ENCODE data around the gene DPYSL4. TPM values are rescaled to one million over a fixed set of nuclear protein-coding genes. Genes with fewer than 3 reads are reported as not detected.
"Not testable (repeated sequence)": the region's sequence is repeated elsewhere in the genome, so short reads cannot be mapped to it uniquely, and the experiment has no call there.

Gene DPYSL4
- total RNA-seq, 4 donors from 2014 or later = 1.1 to 1.3 TPM; not detected in 2

DNA sequence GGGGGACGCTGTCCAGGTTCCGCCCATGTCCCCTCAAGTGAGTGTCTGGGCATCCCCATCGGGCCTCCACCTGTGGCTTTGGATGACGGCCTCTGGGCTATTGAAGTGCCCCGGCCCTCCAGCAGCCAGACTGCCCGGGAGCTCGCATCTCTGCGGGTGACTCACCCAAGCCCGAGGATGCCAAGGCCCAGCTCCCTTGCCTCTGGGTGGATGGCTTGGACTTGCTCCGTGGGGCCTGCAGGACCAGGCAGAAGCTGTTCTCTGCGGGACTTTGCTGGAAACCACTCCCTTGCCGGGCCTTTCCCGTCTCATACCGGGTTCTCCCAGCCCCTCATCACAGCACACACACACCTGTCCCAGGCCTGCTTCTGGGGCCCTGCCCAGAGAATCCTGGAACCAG lies 22.4 kb downstream of the DPYSL4 start:
- no peak overlapping the region for H3K4me3 ChIP-seq (ENCODE audit: low read depth, poor library complexity, severe bottlenecking)
- WGBS, 2 donors = 64 to 76% methylated on average over 14 of the region's 14 CpGs
- DNase-seq (ENCODE audit: low spot score in 2 of 2) = no peak
- intact Hi-C loops (cut with DNase I; ENCODE audit: low total_unique reads) = no loop called here
- TF ChIP-seq, protein P1, sequence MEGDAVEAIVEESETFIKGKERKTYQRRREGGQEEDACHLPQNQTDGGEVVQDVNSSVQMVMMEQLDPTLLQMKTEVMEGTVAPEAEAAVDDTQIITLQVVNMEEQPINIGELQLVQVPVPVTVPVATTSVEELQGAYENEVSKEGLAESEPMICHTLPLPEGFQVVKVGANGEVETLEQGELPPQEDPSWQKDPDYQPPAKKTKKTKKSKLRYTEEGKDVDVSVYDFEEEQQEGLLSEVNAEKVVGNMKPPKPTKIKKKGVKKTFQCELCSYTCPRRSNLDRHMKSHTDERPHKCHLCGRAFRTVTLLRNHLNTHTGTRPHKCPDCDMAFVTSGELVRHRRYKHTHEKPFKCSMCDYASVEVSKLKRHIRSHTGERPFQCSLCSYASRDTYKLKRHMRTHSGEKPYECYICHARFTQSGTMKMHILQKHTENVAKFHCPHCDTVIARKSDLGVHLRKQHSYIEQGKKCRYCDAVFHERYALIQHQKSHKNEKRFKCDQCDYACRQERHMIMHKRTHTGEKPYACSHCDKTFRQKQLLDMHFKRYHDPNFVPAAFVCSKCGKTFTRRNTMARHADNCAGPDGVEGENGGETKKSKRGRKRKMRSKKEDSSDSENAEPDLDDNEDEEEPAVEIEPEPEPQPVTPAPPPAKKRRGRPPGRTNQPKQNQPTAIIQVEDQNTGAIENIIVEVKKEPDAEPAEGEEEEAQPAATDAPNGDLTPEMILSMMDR (IDR thresholded peaks at IDR 0.05) = no peak
- no peak for TF ChIP-seq POLR2A (IDR thresholded peaks at IDR 0.05)

DNA sequence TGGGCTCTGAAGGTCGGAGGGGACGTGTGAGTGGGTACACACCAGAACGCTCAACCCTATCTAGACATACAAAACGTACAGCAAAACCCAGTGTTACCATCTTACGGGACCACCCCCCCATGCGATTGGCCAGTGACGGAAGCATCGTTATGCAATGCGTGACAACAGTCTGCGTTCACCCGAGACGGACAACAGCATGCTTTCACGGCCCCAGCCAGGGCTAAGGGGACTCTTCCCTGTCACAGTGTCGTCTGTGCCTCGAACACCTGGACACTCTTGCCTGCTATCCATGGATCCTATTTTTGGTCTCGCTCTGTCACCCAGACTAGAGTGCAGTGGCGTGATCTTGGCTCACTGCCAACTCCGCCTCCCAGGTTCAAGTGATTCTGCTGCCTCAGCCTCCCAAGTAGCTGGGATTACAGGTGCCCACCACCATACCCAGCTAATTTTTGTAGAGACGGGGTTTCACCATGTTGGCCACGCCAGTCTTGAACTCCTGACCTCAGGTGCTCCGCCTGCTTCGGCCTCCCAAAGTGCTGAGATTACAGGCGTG lies 23.3 kb downstream of the DPYSL4 start:
- no peak for DNase-seq (ENCODE audit: low spot score in 2 of 2)
- no peak overlapping the region for H3K4me3 ChIP-seq (ENCODE audit: low read depth, poor library complexity, severe bottlenecking)
- 88 to 93% methylated on average over 23 of the region's 23 CpGs for WGBS, 2 donors
- TF ChIP-seq, protein P1 (IDR thresholded peaks at IDR 0.05) = no peak
- no peak for TF ChIP-seq POLR2A (IDR thresholded peaks at IDR 0.05)
- intact Hi-C loops (cut with DNase I; ENCODE audit: low total_unique reads) = no loop called here

DNA sequence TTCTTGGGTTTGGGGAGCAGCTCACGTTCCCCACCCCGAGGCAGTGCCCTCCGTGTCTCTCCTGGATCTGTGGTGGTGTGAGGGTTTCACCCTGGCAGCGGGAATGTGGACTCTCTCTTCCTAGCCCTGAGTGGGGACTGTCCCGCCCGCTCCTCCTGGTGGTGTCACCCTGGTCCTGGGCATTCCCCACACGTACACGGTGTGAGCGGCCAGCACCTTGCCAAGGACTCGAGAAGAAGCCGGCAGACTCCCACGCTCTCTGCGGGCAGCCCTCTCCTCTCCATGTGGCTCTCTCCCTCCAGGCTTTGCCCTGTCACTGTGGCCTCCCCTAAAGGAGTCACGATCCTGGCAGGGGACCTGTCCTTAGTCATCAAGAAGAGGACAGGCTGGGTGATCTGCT lies 24.0 kb downstream of the DPYSL4 start:
- H3K4me3 ChIP-seq (ENCODE audit: low read depth, poor library complexity, severe bottlenecking) = no peak overlapping the region
- no peak for TF ChIP-seq POLR2A (IDR thresholded peaks at IDR 0.05)
- TF ChIP-seq, protein P1 (IDR thresholded peaks at IDR 0.05) = no peak
- WGBS, 2 donors = 93 to 94% methylated on average over 14 of the region's 14 CpGs
- intact Hi-C loops (cut with DNase I; ENCODE audit: low total_unique reads) = no loop called here
- DNase-seq (ENCODE audit: low spot score in 2 of 2) = no peak

- WGBS, 2 donors = 94 to 95% methylated on average over 12 to 14 of the region's 14 CpGs
- intact Hi-C loops (cut with DNase I; ENCODE audit: low total_unique reads) = no loop called here
- no peak overlapping the region for H3K4me3 ChIP-seq (ENCODE audit: low read depth, poor library complexity, severe bottlenecking)
- no peak for DNase-seq (ENCODE audit: low spot score in 2 of 2)
- TF ChIP-seq, protein P1 (IDR thresholded peaks at IDR 0.05) = no peak
- TF ChIP-seq POLR2A (IDR thresholded peaks at IDR 0.05) = no peak
These were observed 24.5 kb downstream of the DPYSL4 start for GRCh38 chr10:132211246-132211645.

GRCh38 chr10:132212816-132213215 lies 26.1 kb downstream of the DPYSL4 start:
- no peak for DNase-seq (ENCODE audit: low spot score in 2 of 2)
- intact Hi-C loops (cut with DNase I; ENCODE audit: low total_unique reads) = no loop called here
- TF ChIP-seq POLR2A (IDR thresholded peaks at IDR 0.05) = no peak
- TF ChIP-seq, protein P1 (IDR thresholded peaks at IDR 0.05) = no peak
- no peak overlapping the region for H3K4me3 ChIP-seq (ENCODE audit: low read depth, poor library complexity, severe bottlenecking)
- WGBS, 2 donors = 87 to 90% methylated on average over 9 of the region's 9 CpGs

DNA sequence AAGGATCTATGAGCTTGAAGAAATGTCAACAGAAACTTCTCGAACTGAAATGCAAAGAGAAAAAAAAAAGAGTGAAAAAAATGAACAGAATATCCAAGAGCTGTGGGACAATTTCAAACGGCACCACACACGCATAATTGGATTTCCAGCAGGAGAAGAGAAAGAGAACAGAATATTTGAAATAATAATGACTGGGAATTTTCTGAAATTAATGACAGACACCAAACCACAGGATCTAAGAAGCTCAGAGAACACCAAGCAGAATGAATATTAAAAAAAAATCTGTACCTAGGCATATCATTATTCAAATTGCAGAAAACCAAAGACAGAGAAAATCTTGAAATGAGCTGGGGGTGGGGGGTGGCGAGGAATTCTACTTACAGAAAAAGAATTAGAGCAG lies 27.2 kb downstream of the DPYSL4 start:
- intact Hi-C loops (cut with DNase I; ENCODE audit: low total_unique reads) = no loop called here
- 50 to 57% methylated on average over 4 of the region's 4 CpGs for WGBS, 2 donors
- TF ChIP-seq, protein P1 (IDR thresholded peaks at IDR 0.05) = no peak
- TF ChIP-seq POLR2A (IDR thresholded peaks at IDR 0.05) = no peak
- H3K4me3 ChIP-seq (ENCODE audit: low read depth, poor library complexity, severe bottlenecking) = no peak overlapping the region
- DNase-seq (ENCODE audit: low spot score in 2 of 2) = no peak

DNA sequence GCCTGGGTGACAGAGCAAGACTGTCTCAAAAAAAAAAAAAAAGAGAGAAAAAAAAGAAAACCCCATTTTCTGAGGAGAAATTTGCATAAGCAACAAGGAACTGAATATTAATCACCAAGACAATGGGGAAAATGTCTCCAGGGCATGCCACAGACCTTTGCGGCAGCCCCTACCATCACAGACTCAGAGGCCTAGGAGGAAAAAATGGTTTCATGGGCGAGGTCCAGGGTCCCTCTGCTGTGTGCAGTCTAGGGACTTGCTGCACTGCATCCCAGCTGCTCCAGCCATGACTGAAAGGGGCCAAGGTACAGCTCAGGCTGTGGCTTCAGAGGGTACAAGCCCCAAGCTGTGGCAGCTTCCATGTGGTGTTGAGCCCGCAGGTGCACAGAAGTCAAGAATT lies 29.7 kb downstream of the DPYSL4 start:
- intact Hi-C loops (cut with DNase I; ENCODE audit: low total_unique reads) = not testable (repeated sequence)

More for the DNA sequence above, 29.7 kb downstream of the DPYSL4 start:
- WGBS, 2 donors = 71 to 82% methylated on average over 3 of the region's 3 CpGs
- not testable (repeated sequence) for H3K4me3 ChIP-seq (ENCODE audit: low read depth, poor library complexity, severe bottlenecking); DNase-seq (ENCODE audit: low spot score in 2 of 2)

All from lower leg skin (tissue), 4 donors.